Activated CD4-positive, alpha-beta memory T cell treated with anti-CD3 and anti-CD28 coated beads, Interleukin-2, amount 10 ng/mL, durations not matched to agents 7 days and 5 days (primary cell): ENCODE measurements around the gene WNK1. TPM values are rescaled to one million over a fixed set of nuclear protein-coding genes. Genes with fewer than 3 reads are reported as not detected.
"Not testable (repeated sequence)": the region's sequence is repeated elsewhere in the genome, so short reads cannot be mapped to it uniquely, and the experiment has no call there.

Source experiments
- CTCF ChIA-PET: fragments of 350-600 bp; sonication (Branson Sonifier 250); formaldehyde crosslinking; loops from one replicate; lab custom pipeline; 2021; ENCODE audit warnings: antibody characterized with exemption, inconsistent platforms; lab: Charles Lee
- POLR2A ChIA-PET: fragments of 350-600 bp; sonication (Branson Sonifier 250); formaldehyde crosslinking; loops from one replicate; lab custom pipeline; 2021; ENCODE audit warnings: antibody characterized with exemption; lab: Charles Lee
- DNase-seq: peaks from one replicate; pipeline ENCODE4 v3.0.0-alpha.2; 2020
- H3K27ac Mint-ChIP-seq: one replicate; pipeline ENCODE4 v1.8.0; 2021; ENCODE audit warnings: mild to moderate bottlenecking, mixed read lengths
- H3K27me3 Mint-ChIP-seq: one replicate; pipeline ENCODE4 v1.8.0; 2021; ENCODE audit warnings: mixed read lengths
- H3K36me3 Mint-ChIP-seq: one replicate; pipeline ENCODE4 v1.8.0; 2021; ENCODE audit warnings: low read depth, mixed read lengths
- H3K4me1 Mint-ChIP-seq: one replicate; pipeline ENCODE4 v1.8.0; 2021; ENCODE audit warnings: mixed read lengths
- H3K4me3 Mint-ChIP-seq: one replicate; pipeline ENCODE4 v1.8.0; 2021; ENCODE audit warnings: mild to moderate bottlenecking, mixed read lengths
- H3K9me3 Mint-ChIP-seq: one replicate; pipeline ENCODE4 v1.8.0; 2021; ENCODE audit warnings: mixed read lengths
- total RNA-seq, 2 experiments: library from RNA; stranded (reverse); gene quantifications; one replicate each; pipeline ENCODE4 v1.2.3, GENCODE V29; 2021

WNK1 gene
- total RNA-seq, 2 experiments from 2014 or later: 154 to 180 TPM

GRCh38 chr12:835754-836518 is 83.6 kb downstream of the WNK1 start:
- H3K4me3 Mint-ChIP-seq: no peak overlapping the region
- ChIA-PET CTCF (interaction anchor here (0.6 to 0.9 kb wide), 2 partner anchors 21 to 226 kb away, joined by 3 read pairs; no protein-coding TSS in a partner anchor), POLR2A (no interaction called here)
- H3K4me1 Mint-ChIP-seq: peaks cover 11% of the 10 kb centered on the region
- no peaks in the 10 kb centered on the region for H3K9me3 Mint-ChIP-seq
- no peak overlapping the region for H3K27ac Mint-ChIP-seq
- peaks cover 45% of the 10 kb centered on the region for H3K36me3 Mint-ChIP-seq
- H3K27me3 Mint-ChIP-seq: no peaks in the 10 kb centered on the region
- no peak for DNase-seq

DNA sequence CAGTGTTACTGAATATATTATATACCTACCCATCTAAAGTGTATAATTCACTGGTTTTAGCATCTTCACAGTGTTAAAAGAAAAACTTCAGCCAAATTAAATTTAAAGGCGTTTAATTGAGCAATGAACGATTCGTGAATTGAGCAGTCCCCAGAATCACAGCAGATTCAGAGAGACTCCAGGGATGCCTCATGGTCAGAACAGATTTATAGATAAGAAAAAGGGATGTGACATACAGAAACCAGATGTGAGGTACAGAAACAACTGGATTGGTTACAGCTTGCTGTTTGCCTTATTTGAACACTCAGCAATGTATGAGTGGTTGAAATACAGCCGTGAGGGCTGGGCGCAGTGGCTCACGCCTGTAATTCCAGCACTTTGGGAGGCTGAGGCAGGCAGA is 84.6 kb downstream of the WNK1 start:
- DNase-seq: no peak
- H3K4me3 Mint-ChIP-seq: no peak overlapping the region
- H3K4me1 Mint-ChIP-seq: peaks cover 13% of the 10 kb centered on the region
- H3K36me3 Mint-ChIP-seq: peaks cover 44% of the 10 kb centered on the region
- POLR2A ChIA-PET: no interaction called here
- no peak overlapping the region for H3K27ac Mint-ChIP-seq
- no peaks in the 10 kb centered on the region for H3K9me3 Mint-ChIP-seq
- H3K27me3 Mint-ChIP-seq: no peaks in the 10 kb centered on the region
- CTCF ChIA-PET: no interaction called here

DNA sequence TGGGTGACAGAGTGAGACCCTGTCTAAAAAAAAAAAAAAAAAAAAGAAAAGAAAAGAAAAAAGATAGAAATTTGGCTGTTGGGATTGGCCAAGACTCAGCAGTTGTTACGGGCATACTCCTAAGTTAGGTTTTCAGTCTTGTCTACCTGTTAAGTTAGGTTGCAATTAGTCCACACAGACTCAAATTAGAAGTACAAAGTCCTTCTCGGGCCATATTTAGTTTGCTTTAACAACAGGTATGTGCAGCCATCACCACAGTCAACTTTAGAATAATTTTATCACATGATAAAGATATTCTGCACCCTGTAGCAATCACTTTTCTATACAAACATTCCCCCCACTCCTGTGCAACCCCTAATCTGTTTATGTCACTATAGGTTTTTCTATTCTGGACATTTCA is 85.2 kb downstream of the WNK1 start:
- H3K27ac Mint-ChIP-seq: no peak overlapping the region
- POLR2A ChIA-PET: no interaction called here
- H3K4me3 Mint-ChIP-seq: no peak overlapping the region
- CTCF ChIA-PET: no interaction called here
- peaks cover 13% of the 10 kb centered on the region for H3K4me1 Mint-ChIP-seq
- H3K9me3 Mint-ChIP-seq: no peaks in the 10 kb centered on the region
- H3K27me3 Mint-ChIP-seq: no peaks in the 10 kb centered on the region
- DNase-seq: no peak
- H3K36me3 Mint-ChIP-seq: peaks cover 44% of the 10 kb centered on the region

DNA sequence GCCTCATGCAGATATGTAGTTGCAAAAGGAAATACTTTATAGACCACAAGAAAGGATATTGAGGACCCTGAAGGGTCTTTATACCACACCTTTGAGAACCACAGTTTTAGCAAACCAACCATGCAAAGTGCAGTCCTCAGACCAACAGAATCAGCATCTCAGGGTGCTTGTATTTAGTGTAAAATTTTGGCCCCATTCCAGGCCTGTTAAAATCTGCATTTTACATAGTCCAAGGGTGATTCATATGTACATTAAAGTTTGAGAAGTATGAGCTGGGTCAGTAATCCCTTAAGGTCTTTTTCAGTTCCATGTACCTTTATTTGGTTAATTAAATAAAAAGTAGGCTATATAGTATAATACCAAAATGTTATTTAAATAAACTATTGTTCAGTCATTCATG is 91.2 kb downstream of the WNK1 start:
- no peak overlapping the region for H3K27ac Mint-ChIP-seq
- POLR2A ChIA-PET: no interaction called here
- DNase-seq: no peak
- no peaks in the 10 kb centered on the region for H3K9me3 Mint-ChIP-seq
- no peak overlapping the region for H3K4me3 Mint-ChIP-seq
- CTCF ChIA-PET: no interaction called here
- H3K36me3 Mint-ChIP-seq: peaks cover 38% of the 10 kb centered on the region
- H3K27me3 Mint-ChIP-seq: no peaks in the 10 kb centered on the region
- peaks cover 17% of the 10 kb centered on the region for H3K4me1 Mint-ChIP-seq

DNA sequence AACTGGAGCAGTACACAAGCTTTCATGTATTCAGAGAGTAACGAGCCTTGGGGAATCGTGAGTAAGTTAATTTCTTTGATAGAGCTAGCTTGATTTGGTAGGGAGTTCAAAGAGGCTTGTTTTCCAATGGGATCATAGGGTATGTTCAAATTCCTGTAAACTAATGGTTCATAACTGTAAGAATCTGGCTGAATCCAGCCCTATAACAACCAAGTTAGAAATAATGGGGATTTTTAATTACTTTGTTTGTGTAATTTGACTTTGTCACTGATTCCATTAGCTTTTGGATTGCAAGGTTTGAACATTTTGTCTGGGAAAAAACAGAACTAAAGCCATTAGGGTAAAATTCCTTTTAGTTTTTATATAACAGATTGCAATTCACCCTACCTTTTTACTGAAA is 94.0 kb downstream of the WNK1 start:
- peaks cover 5% of the 10 kb centered on the region for H3K9me3 Mint-ChIP-seq
- peaks cover 39% of the 10 kb centered on the region for H3K36me3 Mint-ChIP-seq
- no peaks in the 10 kb centered on the region for H3K27me3 Mint-ChIP-seq
- H3K4me3 Mint-ChIP-seq: no peak overlapping the region
- ChIA-PET POLR2A (no interaction called here), CTCF (interaction anchor here (0.6 to 2.0 kb wide), 2 partner anchors 32 to 116 kb away, joined by 3 to 5 read pairs; no protein-coding TSS in a partner anchor)
- no peak overlapping the region for H3K27ac Mint-ChIP-seq
- DNase-seq: no peak
- peaks cover 22% of the 10 kb centered on the region for H3K4me1 Mint-ChIP-seq

DNA sequence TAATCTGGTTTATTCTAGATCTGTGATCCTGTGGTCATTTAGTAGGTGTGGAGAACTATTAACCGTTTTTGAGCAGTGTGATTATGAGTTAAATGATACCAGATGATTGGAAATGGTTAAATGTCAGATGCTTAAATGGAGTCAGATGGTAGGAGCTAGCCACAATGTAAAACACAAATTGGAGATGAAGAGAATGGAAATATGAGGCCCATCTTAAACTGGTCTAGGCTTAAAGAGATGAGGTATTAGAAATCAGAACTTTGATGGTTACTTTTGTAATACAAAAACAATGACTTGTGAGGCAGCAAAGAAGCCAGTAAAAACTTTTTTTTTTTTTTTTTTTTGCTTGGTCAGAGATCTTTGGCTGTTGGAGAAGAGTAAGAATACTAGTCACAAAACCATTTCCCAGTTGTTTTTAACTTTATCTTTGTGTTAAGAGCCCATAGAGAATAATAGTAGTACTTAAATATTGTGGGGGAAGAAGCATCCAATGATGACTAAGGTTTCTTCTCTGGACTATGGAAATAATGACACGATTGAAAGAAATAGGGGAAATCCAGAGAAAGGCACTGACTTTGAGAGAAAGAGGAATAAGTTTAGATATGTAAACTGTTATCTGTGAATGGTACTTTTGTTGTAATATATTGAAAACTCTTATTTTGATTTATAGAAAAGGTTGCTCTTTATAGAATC is 95.9 kb downstream of the WNK1 start:
- H3K4me1 Mint-ChIP-seq: peaks cover 22% of the 10 kb centered on the region
- peaks cover 5% of the 10 kb centered on the region for H3K9me3 Mint-ChIP-seq
- DNase-seq: no peak
- ChIA-PET CTCF (interaction anchor here (0.6 kb wide), 1 partner anchor 83 kb away, joined by 3 read pairs; no protein-coding TSS in a partner anchor), POLR2A (interaction anchor here (0.6 kb wide), 1 partner anchor 98 kb away, joined by 3 read pairs; no protein-coding TSS in a partner anchor)
- peaks cover 34% of the 10 kb centered on the region for H3K36me3 Mint-ChIP-seq
- H3K27me3 Mint-ChIP-seq: no peaks in the 10 kb centered on the region
- no peak overlapping the region for H3K4me3 Mint-ChIP-seq
- H3K27ac Mint-ChIP-seq: no peak overlapping the region

DNA sequence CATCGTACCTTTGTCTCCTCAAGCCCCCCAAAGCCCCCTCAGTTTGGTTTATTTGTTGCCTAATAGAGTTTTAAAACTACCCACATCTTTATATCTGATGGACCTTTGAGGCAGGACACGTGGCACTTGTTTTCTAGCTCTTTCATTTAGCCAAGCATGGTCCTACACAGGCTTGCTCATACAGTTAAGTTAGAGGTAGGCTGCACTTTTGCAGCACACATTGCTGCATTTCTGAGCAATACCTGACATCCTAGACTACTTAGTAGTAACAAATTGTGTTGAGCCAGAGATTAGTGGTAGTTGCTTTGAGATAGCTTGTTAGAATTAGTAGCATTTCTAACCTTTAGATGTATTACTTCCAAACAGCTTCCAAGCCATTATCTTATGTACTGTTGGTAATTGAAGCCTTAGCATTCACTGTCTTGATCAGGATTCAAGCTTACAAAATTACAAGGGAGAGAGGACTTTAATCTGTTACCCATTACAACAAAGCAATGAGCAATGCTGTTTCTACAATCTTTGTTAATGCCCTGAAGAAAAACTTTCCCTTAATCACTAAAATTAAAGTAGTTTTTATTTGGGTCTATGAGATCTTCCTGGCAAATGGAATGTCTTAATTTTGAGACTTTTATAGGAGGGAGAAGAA is 96.6 kb downstream of the WNK1 start:
- CTCF ChIA-PET: no interaction called here
- no peak for DNase-seq
- Mint-ChIP-seq H3K4me1 (peaks cover 21% of the 10 kb centered on the region), H3K9me3 (peaks cover 5% of the 10 kb centered on the region), H3K4me3 (no peak overlapping the region), H3K27me3 (no peaks in the 10 kb centered on the region), H3K27ac (no peak overlapping the region), H3K36me3 (peaks cover 31% of the 10 kb centered on the region)
- POLR2A ChIA-PET: no interaction called here

- CTCF ChIA-PET, DNase-seq, H3K9me3 Mint-ChIP-seq, H3K27ac Mint-ChIP-seq, POLR2A ChIA-PET, H3K4me3 Mint-ChIP-seq, H3K27me3 Mint-ChIP-seq: not testable (repeated sequence)
- Mint-ChIP-seq H3K36me3 (peaks cover 31% of the 10 kb centered on the region), H3K4me1 (peaks cover 21% of the 10 kb centered on the region)
Observed at GRCh38 chr12:849733-850437, 97.5 kb downstream of the WNK1 start.

DNA sequence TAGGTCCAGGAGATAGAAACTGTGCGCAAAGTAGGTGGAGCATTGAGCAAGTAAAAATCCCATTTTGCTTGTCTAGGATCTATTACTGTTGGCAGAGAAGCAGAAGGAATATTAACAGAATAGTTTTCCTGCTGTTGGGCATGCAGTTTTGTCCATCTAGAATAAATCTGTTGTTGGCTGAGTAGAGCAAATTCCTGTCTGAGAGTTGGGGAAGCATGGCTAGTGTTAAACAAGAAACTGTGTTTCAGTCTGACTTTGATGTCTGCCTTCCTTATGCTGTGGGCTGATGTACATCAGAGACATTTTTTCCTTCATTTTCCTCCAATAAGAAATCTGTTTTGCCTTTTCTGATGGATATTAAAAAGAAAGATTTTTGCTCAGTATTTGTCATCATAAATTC is 99.0 kb downstream of the WNK1 start:
- CTCF ChIA-PET: no interaction called here
- Mint-ChIP-seq H3K4me3 (no peak overlapping the region), H3K27ac (no peak overlapping the region), H3K36me3 (peaks cover 27% of the 10 kb centered on the region), H3K27me3 (no peaks in the 10 kb centered on the region), H3K4me1 (peaks cover 21% of the 10 kb centered on the region), H3K9me3 (peaks cover 5% of the 10 kb centered on the region)
- no peak for DNase-seq
- POLR2A ChIA-PET: no interaction called here

DNA sequence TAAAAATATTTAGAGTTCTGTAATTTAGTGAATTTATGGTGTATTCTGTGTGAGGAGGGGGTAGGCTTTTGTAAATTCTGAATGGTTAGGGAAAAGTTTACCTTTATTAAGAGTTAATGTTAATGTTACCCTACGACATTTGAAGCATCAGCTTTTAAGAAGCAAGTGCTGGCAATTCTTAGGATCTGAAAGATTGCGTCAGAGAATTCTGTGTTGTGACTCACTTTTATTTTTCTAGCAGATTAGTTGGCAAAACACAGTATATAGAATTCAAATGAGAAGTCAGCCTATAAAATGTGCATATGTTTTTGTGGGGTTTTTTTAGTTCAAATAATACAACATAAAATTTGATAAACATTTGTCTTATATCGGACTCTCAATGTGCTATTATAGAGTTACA is 99.5 kb downstream of the WNK1 start:
- CTCF ChIA-PET: no interaction called here
- H3K36me3 Mint-ChIP-seq: peaks cover 28% of the 10 kb centered on the region

DNA sequence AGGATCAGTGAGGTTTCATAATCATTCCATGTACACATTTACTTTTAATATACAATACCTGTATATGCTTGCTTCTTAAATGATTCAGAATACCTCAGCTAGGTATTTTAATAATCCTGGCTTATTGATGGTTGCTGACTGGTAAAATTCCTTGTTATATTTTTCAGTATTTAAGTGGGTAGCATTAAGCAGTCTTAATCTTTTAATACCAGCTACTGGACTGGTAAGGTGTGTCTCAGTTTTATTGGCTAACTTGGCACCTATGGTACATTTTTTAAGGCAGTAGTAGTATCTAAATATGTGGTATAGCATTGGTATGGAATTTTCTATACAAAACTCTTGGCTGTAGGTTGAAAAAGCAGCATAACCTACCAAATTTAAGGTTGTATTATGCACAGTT is 100.5 kb downstream of the WNK1 start:
- H3K9me3 Mint-ChIP-seq: peaks cover 5% of the 10 kb centered on the region
- ChIA-PET CTCF (no interaction called here), POLR2A (no interaction called here)
- H3K27me3 Mint-ChIP-seq: no peaks in the 10 kb centered on the region
- no peak overlapping the region for H3K27ac Mint-ChIP-seq
- no peak for DNase-seq
- H3K4me1 Mint-ChIP-seq: peaks cover 18% of the 10 kb centered on the region
- peaks cover 34% of the 10 kb centered on the region for H3K36me3 Mint-ChIP-seq
- H3K4me3 Mint-ChIP-seq: no peak overlapping the region

More for the DNA sequence above, 99.5 kb downstream of the WNK1 start:
- Mint-ChIP-seq H3K4me1 (peaks cover 21% of the 10 kb centered on the region), H3K9me3 (peaks cover 5% of the 10 kb centered on the region), H3K27me3 (no peaks in the 10 kb centered on the region), H3K4me3 (no peak overlapping the region), H3K27ac (no peak overlapping the region)
- POLR2A ChIA-PET: no interaction called here
- no peak for DNase-seq

DNA sequence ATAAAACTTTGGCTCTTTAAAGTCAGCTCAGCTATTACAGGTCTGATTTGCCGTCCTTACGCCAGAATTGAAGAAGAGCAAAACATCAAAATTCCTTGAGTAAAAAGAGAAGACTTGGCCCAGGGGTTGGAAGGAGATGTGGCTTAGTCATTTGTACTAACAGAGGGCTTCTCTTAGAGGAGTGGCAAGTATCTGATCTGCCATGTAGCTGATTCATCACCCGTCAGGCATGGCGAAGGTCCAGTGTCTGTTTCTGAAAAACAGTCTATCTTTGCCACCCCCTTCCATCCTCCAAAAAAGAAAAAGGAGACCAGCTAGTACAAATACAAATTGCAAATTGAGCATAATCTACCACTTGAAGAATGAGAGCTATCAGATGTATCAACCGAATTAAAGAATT is 105.2 kb downstream of the WNK1 start:
- no peak for DNase-seq
- Mint-ChIP-seq H3K4me3 (no peak overlapping the region), H3K9me3 (no peaks in the 10 kb centered on the region), H3K36me3 (peaks cover 50% of the 10 kb centered on the region), H3K27ac (no peak overlapping the region), H3K4me1 (peaks cover 5% of the 10 kb centered on the region), H3K27me3 (no peaks in the 10 kb centered on the region)
- POLR2A ChIA-PET: no interaction called here
- CTCF ChIA-PET: interaction anchor here (0.8 to 1.6 kb wide), 4 partner anchors 22 to 288 kb away, joined by 3 to 4 read pairs (median 3); partner anchors contain the start of gene WNK1
